GM21381 (cell line): ENCODE measurements around the gene PTCD1.
"Not testable (repeated sequence)": the region's sequence is repeated elsewhere in the genome, so short reads cannot be mapped to it uniquely, and the experiment has no call there.

Source experiments
- ATAC-seq: cut with Tn5 transposase; IDR thresholded peaks from one replicate; pipeline ENCODE4 v1.9.1; 2021; ENCODE audit warnings: mild to moderate bottlenecking, moderate library complexity; ENCODE audit not compliant: unreplicated experiment

PTCD1 gene

DNA sequence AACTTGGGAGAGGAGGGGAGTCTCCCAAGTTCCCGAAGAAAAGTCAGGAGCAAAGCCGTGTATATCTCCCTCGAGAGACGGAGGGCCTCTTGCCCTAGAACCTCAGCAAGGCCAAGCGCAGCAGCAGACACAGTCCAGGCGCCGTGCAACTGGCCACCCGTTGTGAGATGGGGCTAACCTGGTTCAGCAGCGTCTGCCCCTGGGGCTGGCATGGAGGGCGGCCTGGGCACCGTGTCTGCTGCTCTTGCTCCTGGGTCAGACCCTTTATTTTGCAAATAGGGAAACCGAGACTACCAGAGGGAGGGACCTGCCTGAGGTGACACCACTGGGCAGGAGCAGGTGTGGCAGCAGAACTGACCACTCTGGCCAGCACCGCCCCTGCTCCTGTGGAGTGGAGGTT lies 13.9 kb upstream of the PTCD1 start:
- ATAC-seq: no peak

DNA sequence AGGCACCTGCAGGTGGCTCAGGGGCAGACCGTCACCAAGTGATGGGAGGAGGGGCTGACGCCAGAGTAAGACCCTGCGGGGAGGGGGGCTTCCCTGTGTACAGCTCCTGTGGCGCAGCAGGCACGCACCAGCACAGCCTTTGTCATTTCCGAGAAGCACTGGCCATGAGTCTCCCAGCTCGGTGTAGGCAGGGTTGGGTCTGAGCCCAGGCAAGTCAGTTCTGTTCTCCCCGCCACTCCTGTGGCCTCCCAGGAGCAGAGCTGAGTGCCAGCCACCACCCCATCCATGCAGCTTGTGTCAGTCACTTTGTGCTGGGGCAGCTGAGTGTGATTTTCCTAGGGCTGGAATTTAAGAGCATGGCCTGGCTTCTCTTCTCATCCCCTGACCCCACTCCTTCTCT lies 13.3 kb upstream of the PTCD1 start:
- ATAC-seq: no peak

DNA sequence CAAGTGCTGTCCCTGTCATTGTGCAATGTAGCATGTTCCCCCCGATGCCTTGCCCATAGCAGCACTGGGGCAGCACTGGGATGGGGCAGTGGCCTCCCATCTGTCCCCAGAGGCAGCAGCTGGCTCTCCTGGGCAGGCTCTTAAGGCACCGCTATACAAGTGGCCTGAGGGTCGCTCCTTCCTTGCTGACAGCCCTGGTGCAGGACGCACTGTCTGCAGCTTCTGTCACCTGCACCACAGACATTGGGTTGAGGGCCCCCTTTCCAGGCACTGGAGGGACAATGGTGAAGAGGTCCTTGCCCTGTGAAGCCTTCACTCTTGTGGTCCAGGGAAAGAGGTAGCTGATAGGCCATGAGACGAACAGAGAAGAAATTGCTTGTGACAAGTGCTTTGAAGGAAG lies 10.7 kb upstream of the PTCD1 start:
- no peak for ATAC-seq

GRCh38 chr7:99448855-99449254 lies 10.3 kb upstream of the PTCD1 start:
- no peak for ATAC-seq

DNA sequence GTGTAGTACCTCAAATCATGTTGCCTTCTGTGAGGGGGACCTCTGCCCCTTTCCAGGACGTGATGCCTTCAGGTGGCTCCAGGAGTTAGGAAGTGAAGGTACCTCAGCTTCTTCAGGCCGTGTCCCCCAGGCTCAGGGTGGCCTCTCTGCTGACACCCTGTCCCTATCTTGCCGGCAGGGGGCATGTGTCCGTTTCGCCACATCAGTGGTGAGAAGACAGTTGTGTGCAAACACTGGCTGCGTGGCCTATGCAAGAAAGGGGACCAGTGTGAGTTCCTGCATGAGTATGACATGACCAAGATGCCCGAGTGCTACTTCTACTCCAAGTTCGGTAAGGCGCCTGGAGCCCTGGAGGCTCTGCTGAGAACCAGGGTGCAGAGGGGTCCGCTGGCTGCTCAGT lies 9.3 kb upstream of the PTCD1 start:
- no peak for ATAC-seq

- ATAC-seq: no peak
Observed at GRCh38 chr7:99446096-99446495, 7.5 kb upstream of the PTCD1 start.

GRCh38 chr7:99440195-99440594 lies 1.6 kb upstream of the PTCD1 start:
- ATAC-seq: no peak

GRCh38 chr7:99437946-99438572 lies 539 bp downstream of the PTCD1 start:
- no peak for ATAC-seq

DNA sequence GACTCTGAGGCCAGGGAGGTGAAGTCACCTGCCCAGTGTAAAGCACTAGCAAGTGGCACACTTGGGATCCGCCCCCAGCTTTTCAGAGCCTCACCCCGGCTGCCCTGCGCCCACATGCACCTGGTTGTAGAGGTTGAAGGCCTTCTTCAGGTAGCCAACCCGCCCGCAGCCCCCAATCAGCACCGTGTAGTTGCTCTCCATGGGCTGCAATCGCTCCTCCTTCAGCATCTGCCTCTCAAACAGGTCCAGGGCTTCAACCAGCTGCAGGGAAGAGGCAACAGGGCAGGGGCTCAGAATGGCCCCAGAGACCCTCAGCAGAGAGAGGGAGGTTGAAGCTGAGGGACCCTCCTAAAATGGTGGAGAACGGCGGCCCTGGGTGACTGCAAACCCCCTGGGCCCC lies 5.4 kb downstream of the PTCD1 start:
- ATAC-seq: no peak

DNA sequence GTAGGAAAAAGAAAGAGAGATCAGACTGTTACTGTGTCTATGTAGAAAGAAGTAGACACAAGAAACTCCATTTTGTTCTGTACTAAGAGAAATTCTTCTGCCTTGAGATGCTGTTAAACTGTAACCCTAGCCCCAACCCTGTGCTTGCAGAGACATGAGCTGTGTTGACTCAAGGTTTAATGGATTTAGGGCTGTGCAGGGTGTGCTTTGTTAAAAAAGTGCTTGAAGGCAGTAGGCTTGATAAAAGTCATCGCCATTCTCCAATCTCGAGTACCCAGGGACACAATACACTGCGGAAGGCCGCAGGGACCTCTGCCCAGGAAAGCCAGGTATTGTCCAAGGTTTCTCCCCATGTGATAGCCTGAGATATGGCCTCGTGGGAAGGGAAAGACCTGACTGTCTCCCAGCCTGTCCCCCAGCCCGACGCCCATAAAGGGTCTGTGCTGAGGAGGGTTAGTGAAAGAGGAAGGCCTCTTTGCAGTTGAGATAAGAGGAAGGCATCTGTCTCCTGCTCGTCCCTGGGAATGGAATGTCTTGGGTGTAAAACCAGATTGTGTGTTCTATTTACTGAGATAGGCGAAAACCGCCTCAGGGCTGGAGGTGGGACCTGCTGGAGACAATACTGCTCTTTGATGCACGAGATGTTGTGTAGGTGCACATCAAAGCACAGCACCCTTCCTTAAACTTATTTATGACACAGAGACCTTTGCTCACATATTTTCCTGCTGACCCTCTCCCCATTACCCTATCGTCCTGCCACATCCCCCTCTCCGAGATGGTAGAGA lies 6.7 kb downstream of the PTCD1 start:
- ATAC-seq: not testable (repeated sequence)

- ATAC-seq: no peak
Observed at GRCh38 chr7:99429756-99430155, 8.8 kb downstream of the PTCD1 start.

GRCh38 chr7:99428972-99429566 lies 9.5 kb downstream of the PTCD1 start:
- ATAC-seq: no peak

DNA sequence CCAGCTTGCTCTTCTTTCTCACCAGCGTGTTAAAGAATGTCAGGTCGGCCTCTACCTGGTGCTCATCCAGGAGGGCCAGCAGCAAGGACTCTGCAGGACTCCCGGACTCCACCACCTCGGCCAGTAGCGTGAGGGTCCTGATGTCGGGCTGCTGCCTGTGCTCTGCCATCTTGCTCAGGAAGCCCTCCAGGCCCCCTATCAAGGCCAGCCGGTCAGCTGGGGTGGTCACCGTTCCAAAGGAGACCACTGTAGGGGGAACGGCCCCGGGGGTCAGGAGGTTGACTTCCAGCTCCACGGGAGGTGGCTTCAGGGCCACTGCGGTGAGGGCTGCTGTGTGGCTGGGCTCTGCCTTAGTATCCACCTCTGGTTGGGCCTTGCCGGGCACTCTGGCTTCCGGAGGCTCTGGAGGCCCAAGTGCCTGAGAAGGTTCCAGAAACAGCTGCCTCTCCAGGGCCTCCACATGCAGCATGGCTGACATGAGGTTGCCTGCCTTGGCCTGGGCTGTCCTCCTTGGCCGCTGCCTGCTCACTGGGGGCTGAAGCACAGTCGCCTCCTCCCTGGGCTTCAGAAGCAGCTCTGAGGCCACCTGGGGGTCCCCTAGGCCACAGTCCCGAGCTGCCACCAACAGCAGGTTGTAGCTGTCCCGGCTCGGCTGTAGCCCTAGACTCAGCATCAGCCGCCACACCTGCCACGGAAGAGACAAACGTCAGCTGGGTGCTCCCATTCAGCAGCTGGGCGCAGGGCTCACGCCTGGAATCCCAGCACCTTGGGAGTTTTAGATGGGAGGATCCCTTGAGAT lies 13.5 kb downstream of the PTCD1 start:
- no peak for ATAC-seq

DNA sequence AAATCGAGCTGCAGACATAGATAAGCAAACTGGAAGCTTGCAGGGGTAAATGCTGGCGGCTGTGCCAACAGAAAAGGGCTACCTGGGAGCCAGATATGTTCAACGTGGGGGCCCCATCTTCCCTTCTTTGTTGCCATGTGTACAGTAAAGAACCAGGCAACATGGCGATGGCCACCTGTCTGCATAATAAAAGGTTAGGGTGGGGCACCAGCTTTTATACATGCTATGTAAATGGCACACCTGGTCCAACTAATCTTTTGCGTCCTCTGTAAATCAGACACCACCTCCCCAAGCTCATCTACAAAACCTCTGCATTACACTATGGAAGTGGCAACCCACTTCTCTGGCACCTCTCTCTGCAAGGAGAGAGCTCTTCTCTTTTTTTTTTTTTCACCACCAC lies 16.0 kb downstream of the PTCD1 start:
- no peak for ATAC-seq

DNA sequence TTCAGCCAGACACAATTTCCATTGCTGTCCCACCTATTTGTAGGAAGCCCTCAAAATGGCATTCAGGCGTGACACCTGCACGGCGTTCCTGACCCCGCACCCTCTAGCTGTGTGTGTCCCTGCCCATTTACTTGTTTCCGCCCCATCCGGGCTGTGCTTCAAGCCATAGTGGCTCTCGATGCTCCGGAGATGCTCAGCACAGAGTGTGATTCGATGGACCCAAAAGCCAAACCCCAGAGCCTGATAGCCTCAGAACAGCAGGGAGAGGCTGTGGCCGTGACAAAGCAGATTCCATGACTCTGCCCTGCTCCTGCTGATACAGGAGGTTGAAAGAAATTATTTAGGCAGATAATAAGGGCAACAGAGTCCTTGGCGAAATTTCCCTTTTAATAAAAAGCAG lies 16.4 kb downstream of the PTCD1 start:
- no peak for ATAC-seq

- ATAC-seq: no peak
Observed at GRCh38 chr7:99420986-99421385, 17.6 kb downstream of the PTCD1 start.

- no peak for ATAC-seq
Observed at GRCh38 chr7:99420213-99420612, 18.4 kb downstream of the PTCD1 start.

DNA sequence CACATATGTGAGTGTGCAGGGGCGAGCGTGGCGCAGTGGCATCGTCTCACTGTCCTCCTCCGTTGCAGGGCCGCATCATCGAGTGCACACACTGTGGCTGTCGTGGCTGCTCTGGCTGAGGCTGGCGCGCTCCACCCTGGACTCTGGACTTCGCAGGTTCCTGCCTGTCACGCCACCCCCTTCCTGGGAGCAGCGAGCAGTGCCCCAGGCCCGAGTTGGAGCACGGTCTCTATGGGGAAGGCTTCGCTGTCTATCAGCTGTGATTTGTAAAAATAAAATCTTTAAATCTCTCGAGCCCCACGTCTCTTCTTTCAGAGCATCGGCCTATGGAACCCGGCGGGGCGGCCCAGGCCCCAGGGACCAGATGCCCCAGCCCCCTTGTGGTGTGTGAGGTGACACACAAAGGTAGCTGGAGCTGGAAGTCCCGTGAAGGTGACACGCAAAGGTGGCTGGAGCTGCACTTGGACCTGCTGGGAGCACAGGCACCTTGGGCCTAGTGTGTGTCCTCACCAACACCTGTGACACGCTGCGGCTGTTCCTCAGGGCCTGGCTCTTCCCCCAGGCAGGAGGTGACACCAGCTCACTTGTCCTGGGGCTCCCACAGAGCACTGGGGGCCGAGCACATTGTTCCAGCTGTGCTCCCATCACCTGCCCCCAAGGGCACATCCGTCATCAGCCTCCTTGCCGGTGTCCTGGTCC lies 19.1 kb downstream of the PTCD1 start:
- ATAC-seq: no peak

DNA sequence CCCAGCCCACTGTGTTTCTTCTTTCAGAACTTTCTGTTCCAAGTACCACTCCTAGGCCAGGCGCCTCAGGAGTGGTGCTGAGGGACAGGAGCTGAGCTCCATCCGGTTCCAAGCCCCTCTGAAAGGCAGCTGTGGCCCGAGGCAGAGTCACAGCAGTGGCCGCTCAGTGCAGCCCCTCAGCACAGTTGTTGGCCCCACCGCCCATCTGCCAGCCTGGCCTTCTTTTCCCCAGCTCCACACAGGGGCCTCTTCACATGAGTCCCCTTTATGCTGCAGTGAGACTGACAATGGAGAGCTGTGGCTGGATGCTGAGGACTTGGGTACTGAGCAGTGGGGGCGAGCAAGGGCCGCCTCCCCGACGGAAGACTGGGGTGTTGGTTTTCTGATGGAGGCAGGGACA lies 20.3 kb downstream of the PTCD1 start:
- ATAC-seq: no peak

DNA sequence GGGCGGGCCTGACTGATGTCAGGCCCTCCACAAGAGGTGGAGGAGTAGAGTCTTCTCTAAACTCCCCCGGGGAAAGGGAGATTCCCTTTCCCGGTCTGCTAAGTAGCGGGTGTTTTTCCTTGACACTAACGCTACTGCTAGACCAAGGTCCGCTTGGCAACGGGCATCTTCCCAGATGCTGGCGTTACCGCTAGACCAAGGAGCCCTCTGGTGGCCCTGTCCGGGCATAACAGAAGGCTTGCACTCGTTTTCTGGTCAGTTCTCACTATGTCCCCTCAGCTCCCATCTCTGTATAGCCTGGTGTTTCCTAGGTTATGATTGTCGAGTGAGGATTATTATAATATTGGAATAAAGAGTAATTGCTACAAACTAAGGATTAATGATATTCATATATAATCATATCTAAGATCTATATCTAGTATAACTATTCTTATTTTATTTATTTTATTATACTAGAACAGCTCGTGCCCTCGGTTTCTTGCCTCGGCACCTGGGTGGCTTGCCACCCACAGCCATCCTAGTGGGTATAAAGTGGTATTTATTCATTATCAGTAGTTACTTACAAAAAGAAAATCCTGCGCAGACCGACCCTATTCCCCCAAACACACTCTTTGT lies 23.0 kb downstream of the PTCD1 start:
- not testable (repeated sequence) for ATAC-seq
